ENCODE results near the gene NELL1. TPM values are rescaled to one million over a fixed set of nuclear protein-coding genes. Genes with fewer than 3 reads are reported as not detected.
A peak's percentile ranks its signal among the peaks of the same experiment; 100 is the strongest.

Gene NELL1
- total and polyA plus RNA-seq, 2 experiments from 2014 or later: 1.6 TPM; not detected in 1

- H3K9me2 ChIP-seq (ENCODE audit: insufficient read depth): peaks cover 9% of the 10 kb centered on the region; the same call in 1 of the 2 replicates
- no peaks in the 10 kb centered on the region for H3K9me3 Mint-ChIP-seq
- ATAC-seq: no peak
- no peak overlapping the region for H3K27ac ChIP-seq (ENCODE audit: low read depth)
- H4K20me1 ChIP-seq (replicated peaks; ENCODE audit: insufficient read depth): no peaks in the 10 kb centered on the region
- H3K79me2 ChIP-seq (replicated peaks; ENCODE audit: insufficient read depth): no peaks in the 10 kb centered on the region
- H3K27me3 ChIP-seq (ENCODE audit: insufficient read depth): no peaks in the 10 kb centered on the region
- H2AFZ ChIP-seq: 0 out of 2 replicates have a peak overlapping the region, but pooled peaks have one; percentile 21
- no peak for TF ChIP-seq ZNF462 (CRISPR knock-in tag; IDR thresholded peaks at IDR 0.05)
- TF ChIP-seq EZH2phosphoT487 (IDR thresholded peaks at IDR 0.05; ENCODE audit: unreplicated experiment): no peak
- TF ChIP-seq EZH2 (IDR thresholded peaks at IDR 0.05; ENCODE audit: low read depth, unreplicated experiment): no peak
- no peak for TF ChIP-seq POLR2AphosphoS5 (IDR thresholded peaks at IDR 0.05; ENCODE audit: low read depth)
- no peak for TF ChIP-seq CTCF (conservative IDR thresholded peaks at IDR 0.05; ENCODE audit: low read depth in 2 of 2)
- TF ChIP-seq CREB1 (CRISPR knock-in tag; IDR thresholded peaks at IDR 0.05; ENCODE audit: low read depth): no peak
- TF ChIP-seq ZNF331 (CRISPR knock-in tag; IDR thresholded peaks at IDR 0.05; ENCODE audit: low read depth): no peak
- no peak for TF ChIP-seq JUNB (IDR thresholded peaks at IDR 0.05; ENCODE audit: unreplicated experiment)
- no peak for TF ChIP-seq ETS1 (IDR thresholded peaks at IDR 0.05)
- H3K4me1 Mint-ChIP-seq: peaks cover 9% of the 10 kb centered on the region
- H3K27ac Mint-ChIP-seq: no peak overlapping the region
- no peak for DNase-seq (ENCODE audit: low spot score)
- H3F3A ChIP-seq (replicated peaks; ENCODE audit: low read depth): no peaks in the 10 kb centered on the region
- no peak overlapping the region for H3K4me3 ChIP-seq
- no peaks in the 10 kb centered on the region for H3K27me3 Mint-ChIP-seq (ENCODE audit: insufficient read depth, low read depth, poor library complexity)
- no peaks in the 10 kb centered on the region for H3K36me3 ChIP-seq (ENCODE audit: insufficient read depth)
- no peak overlapping the region for H3K4me3 Mint-ChIP-seq
- no peaks in the 10 kb centered on the region for H3K36me3 Mint-ChIP-seq (ENCODE audit: low read depth)
- H3K4me1 ChIP-seq (ENCODE audit: insufficient read depth): 0 out of 2 replicates have a peak, but pooled peaks cover 8% of the 10 kb centered on the region
- H3K4me2 ChIP-seq: no peak overlapping the region
Observed at GRCh38 chr11:21615955-21616371, 946.6 kb downstream of the NELL1 start.

All from GM23338 (cell line).